Measurements from ENCODE around the gene CABP1. TPM values are rescaled to one million over a fixed set of nuclear protein-coding genes. Genes with fewer than 3 reads are reported as not detected.

CABP1 gene
- total and polyA plus RNA-seq, 2 of the 13 experiments (the other 11 are each of a cell fraction or from before 2014, with no cell fraction given), result not detected

GRCh38 chr12:120640861-120641833, 721 bp downstream of the CABP1 start (continued):
- TF ChIP-seq ZNF318 (CRISPR knock-in tag; IDR thresholded peaks at IDR 0.05) (no peak), ZNF513 (CRISPR knock-in tag; conservative IDR thresholded peaks at IDR 0.05) (no peak), MTA3 (CRISPR knock-in tag; IDR thresholded peaks at IDR 0.05) (no peak), ZNF263 (CRISPR knock-in tag; IDR thresholded peaks at IDR 0.05) (peak; percentile 92), KDM5B (CRISPR knock-in tag; IDR thresholded peaks at IDR 0.05; ENCODE audit: borderline replicate concordance) (peak; percentile 50), ZBED4 (CRISPR knock-in tag; IDR thresholded peaks at IDR 0.05; ENCODE audit: borderline replicate concordance) (no peak), MED1 (CRISPR knock-in tag; IDR thresholded peaks at IDR 0.05) (no peak), ZNF225 (CRISPR knock-in tag; IDR thresholded peaks at IDR 0.05) (no peak), HOXA9 (CRISPR knock-in tag; IDR thresholded peaks at IDR 0.05; ENCODE audit: borderline replicate concordance) (peak; percentile 60; the same call in 1 of the 2 replicates), GRHL1 (CRISPR knock-in tag; conservative IDR thresholded peaks at IDR 0.05) (no peak), ZNF383 (CRISPR knock-in tag; IDR thresholded peaks at IDR 0.05; ENCODE audit: borderline replicate concordance) (no peak)
